ENCODE results near the gene MFSD1. TPM values are rescaled to one million over a fixed set of nuclear protein-coding genes. Genes with fewer than 3 reads are reported as not detected.

The MFSD1 gene
- total and polyA plus RNA-seq, 2 experiments from 2014 or later, result 4.3 to 28.4 TPM

DNA sequence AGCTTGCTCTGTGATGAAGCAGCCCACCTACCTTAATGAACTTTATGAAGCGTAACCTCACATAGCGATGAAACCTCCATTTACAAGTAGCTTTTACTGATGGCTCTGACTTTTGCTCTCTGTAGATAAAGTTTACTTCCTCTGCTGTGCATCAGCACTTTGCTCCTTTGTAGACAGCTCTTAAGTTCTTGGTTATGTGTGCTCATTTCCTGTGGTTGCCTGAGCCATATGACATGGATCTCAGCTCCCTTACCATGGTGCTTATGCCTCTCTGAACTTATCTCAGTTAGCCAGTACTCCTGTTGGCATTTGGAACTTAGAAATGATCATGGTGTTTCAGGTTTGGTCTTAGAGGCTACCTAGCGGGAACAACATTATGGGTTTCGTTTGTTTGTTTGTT is 7.8 kb downstream of the MFSD1 start:
- Mint-ChIP-seq H3K4me1 (no peaks in the 10 kb centered on the region; the same call in 2 of the 3 replicates), H3K9me3 (no peaks in the 10 kb centered on the region), H3K27ac (no peak overlapping the region), H3K27me3 (ENCODE audit: insufficient read depth, low read depth, poor library complexity) (peaks cover 3% of the 10 kb centered on the region), H3K36me3 (ENCODE audit: low read depth) (no peaks in the 10 kb centered on the region), H3K4me3 (no peak overlapping the region)
- no peaks in the 10 kb centered on the region for H3K36me3 ChIP-seq (ENCODE audit: insufficient read depth)
- H2AFZ ChIP-seq, result no peak overlapping the region
- H3K79me2 ChIP-seq (replicated peaks; ENCODE audit: insufficient read depth), result no peaks in the 10 kb centered on the region
- H3K27ac ChIP-seq (ENCODE audit: low read depth), result no peak overlapping the region
- H3K4me3 ChIP-seq, result no peak overlapping the region
- H3K9me2 ChIP-seq (ENCODE audit: insufficient read depth), result no peaks in the 10 kb centered on the region
- H3K4me2 ChIP-seq, result no peak overlapping the region
- peaks cover 3% of the 10 kb centered on the region; the same call in 1 of the 2 replicates for H3K4me1 ChIP-seq (ENCODE audit: insufficient read depth)
- TF ChIP-seq ZNF114 (CRISPR knock-in tag; IDR thresholded peaks at IDR 0.05) (no peak), NANOG (IDR thresholded peaks at IDR 0.05; ENCODE audit: borderline replicate concordance) (no peak), CREB1 (CRISPR knock-in tag; IDR thresholded peaks at IDR 0.05; ENCODE audit: low read depth) (no peak), POLR2AphosphoS5 (IDR thresholded peaks at IDR 0.05; ENCODE audit: low read depth) (no peak), JUNB (IDR thresholded peaks at IDR 0.05; ENCODE audit: unreplicated experiment) (no peak), STAT1 (IDR thresholded peaks at IDR 0.05; ENCODE audit: unreplicated experiment) (no peak), ZNF331 (CRISPR knock-in tag; IDR thresholded peaks at IDR 0.05; ENCODE audit: low read depth) (no peak), EZH2phosphoT487 (IDR thresholded peaks at IDR 0.05; ENCODE audit: unreplicated experiment) (no peak)
- TF ChIP-seq, protein P1, sequence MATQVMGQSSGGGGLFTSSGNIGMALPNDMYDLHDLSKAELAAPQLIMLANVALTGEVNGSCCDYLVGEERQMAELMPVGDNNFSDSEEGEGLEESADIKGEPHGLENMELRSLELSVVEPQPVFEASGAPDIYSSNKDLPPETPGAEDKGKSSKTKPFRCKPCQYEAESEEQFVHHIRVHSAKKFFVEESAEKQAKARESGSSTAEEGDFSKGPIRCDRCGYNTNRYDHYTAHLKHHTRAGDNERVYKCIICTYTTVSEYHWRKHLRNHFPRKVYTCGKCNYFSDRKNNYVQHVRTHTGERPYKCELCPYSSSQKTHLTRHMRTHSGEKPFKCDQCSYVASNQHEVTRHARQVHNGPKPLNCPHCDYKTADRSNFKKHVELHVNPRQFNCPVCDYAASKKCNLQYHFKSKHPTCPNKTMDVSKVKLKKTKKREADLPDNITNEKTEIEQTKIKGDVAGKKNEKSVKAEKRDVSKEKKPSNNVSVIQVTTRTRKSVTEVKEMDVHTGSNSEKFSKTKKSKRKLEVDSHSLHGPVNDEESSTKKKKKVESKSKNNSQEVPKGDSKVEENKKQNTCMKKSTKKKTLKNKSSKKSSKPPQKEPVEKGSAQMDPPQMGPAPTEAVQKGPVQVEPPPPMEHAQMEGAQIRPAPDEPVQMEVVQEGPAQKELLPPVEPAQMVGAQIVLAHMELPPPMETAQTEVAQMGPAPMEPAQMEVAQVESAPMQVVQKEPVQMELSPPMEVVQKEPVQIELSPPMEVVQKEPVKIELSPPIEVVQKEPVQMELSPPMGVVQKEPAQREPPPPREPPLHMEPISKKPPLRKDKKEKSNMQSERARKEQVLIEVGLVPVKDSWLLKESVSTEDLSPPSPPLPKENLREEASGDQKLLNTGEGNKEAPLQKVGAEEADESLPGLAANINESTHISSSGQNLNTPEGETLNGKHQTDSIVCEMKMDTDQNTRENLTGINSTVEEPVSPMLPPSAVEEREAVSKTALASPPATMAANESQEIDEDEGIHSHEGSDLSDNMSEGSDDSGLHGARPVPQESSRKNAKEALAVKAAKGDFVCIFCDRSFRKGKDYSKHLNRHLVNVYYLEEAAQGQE (IDR thresholded peaks at IDR 0.05; ENCODE audit: unreplicated experiment), result no peak
- no peak for DNase-seq (ENCODE audit: low spot score)
- no peaks in the 10 kb centered on the region for H3F3A ChIP-seq (replicated peaks; ENCODE audit: low read depth)
- no peaks in the 10 kb centered on the region for H4K20me1 ChIP-seq (replicated peaks; ENCODE audit: insufficient read depth)
- no peak for ATAC-seq
- no peaks in the 10 kb centered on the region for H3K27me3 ChIP-seq (ENCODE audit: insufficient read depth)

DNA sequence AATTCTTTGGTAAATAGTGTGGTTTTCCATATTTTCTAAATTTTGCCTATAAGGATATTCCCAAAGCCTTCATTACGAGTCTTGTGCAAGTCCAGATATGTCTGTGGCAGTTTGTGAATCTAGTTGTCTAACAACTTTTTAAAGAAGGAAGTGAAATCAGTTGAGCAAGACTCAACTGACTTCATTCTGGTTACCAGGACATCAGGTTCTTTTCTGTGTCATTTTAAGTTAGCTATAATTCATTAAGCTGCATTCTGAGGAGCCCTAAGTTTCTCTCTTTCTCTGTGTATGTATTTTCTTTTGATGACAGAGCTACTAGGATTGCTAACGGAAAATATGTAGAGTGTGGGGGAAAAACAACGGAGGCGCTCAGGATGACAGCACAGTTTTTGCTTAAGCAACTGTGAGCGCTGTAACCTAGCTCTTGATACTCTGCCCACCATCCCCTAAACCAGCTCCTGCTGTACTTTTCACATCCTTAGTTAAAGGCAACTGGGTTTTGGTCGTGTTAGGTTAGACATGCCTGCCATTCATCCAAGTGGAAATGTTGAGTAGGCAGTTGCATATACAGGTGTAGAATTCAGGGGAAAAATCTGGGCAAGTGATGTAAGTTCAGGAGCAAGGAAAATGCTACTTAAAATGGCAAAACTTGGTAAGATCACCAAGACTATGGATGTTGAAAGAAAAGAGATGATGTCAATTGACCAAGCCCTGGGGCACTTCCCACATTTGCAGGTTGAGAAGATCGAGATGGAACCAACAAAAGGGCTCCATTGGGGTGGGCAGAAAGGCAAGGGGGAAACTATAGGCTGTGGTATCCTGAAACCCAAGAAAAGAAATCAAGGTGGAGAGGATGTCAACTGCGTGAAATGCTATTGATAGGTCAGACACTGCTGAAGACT is 9.2 kb downstream of the MFSD1 start:
- no peaks in the 10 kb centered on the region for H3K4me1 Mint-ChIP-seq
- H3K27me3 Mint-ChIP-seq (ENCODE audit: insufficient read depth, low read depth, poor library complexity), result peaks cover 1% of the 10 kb centered on the region
- H3K36me3 ChIP-seq (ENCODE audit: insufficient read depth), result no peaks in the 10 kb centered on the region
- no peak overlapping the region for H3K4me3 ChIP-seq
- H3K27ac ChIP-seq (ENCODE audit: low read depth), result no peak overlapping the region
- no peaks in the 10 kb centered on the region for H3K27me3 ChIP-seq (ENCODE audit: insufficient read depth)
- H3K4me1 ChIP-seq (ENCODE audit: insufficient read depth), result no peaks in the 10 kb centered on the region
- DNase-seq (ENCODE audit: low spot score), result no peak
- H3K4me2 ChIP-seq, result no peak overlapping the region
- H4K20me1 ChIP-seq (replicated peaks; ENCODE audit: insufficient read depth), result no peaks in the 10 kb centered on the region
- H3K9me3 Mint-ChIP-seq, result no peaks in the 10 kb centered on the region
- no peaks in the 10 kb centered on the region for H3K79me2 ChIP-seq (replicated peaks; ENCODE audit: insufficient read depth)
- H3K36me3 Mint-ChIP-seq (ENCODE audit: low read depth), result no peaks in the 10 kb centered on the region
- no peaks in the 10 kb centered on the region for H3K9me2 ChIP-seq (ENCODE audit: insufficient read depth)
- H3K27ac Mint-ChIP-seq, result no peak overlapping the region
- no peaks in the 10 kb centered on the region for H3F3A ChIP-seq (replicated peaks; ENCODE audit: low read depth)
- no peak overlapping the region for H3K4me3 Mint-ChIP-seq
- H2AFZ ChIP-seq, result no peak overlapping the region
- TF ChIP-seq JUNB (IDR thresholded peaks at IDR 0.05; ENCODE audit: unreplicated experiment), result no peak
- TF ChIP-seq CREB1 (CRISPR knock-in tag; IDR thresholded peaks at IDR 0.05; ENCODE audit: low read depth), result no peak
- no peak for TF ChIP-seq ZNF331 (CRISPR knock-in tag; IDR thresholded peaks at IDR 0.05; ENCODE audit: low read depth)
- TF ChIP-seq, protein P2, sequence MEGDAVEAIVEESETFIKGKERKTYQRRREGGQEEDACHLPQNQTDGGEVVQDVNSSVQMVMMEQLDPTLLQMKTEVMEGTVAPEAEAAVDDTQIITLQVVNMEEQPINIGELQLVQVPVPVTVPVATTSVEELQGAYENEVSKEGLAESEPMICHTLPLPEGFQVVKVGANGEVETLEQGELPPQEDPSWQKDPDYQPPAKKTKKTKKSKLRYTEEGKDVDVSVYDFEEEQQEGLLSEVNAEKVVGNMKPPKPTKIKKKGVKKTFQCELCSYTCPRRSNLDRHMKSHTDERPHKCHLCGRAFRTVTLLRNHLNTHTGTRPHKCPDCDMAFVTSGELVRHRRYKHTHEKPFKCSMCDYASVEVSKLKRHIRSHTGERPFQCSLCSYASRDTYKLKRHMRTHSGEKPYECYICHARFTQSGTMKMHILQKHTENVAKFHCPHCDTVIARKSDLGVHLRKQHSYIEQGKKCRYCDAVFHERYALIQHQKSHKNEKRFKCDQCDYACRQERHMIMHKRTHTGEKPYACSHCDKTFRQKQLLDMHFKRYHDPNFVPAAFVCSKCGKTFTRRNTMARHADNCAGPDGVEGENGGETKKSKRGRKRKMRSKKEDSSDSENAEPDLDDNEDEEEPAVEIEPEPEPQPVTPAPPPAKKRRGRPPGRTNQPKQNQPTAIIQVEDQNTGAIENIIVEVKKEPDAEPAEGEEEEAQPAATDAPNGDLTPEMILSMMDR (conservative IDR thresholded peaks at IDR 0.05; ENCODE audit: low read depth in 2 of 2), result no peak
- TF ChIP-seq EZH2phosphoT487 (IDR thresholded peaks at IDR 0.05; ENCODE audit: unreplicated experiment), result no peak
- TF ChIP-seq, protein P3, sequence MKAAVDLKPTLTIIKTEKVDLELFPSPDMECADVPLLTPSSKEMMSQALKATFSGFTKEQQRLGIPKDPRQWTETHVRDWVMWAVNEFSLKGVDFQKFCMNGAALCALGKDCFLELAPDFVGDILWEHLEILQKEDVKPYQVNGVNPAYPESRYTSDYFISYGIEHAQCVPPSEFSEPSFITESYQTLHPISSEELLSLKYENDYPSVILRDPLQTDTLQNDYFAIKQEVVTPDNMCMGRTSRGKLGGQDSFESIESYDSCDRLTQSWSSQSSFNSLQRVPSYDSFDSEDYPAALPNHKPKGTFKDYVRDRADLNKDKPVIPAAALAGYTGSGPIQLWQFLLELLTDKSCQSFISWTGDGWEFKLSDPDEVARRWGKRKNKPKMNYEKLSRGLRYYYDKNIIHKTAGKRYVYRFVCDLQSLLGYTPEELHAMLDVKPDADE (IDR thresholded peaks at IDR 0.05), result no peak
- no peak for ATAC-seq

All from GM23338 (cell line).